CD4-positive, alpha-beta T cell treated with Interferon alpha-2 for 1 hour (primary cell): ENCODE results near the gene RAPGEF1.

ENCODE experiments used
- DNase-seq, 2 donors: peaks; one replicate each; pipeline ENCODE4 v3.0.0-alpha.2; 2020 to 2022

Gene RAPGEF1

GRCh38 chr9:131621551-131622358 is 118.1 kb downstream of the RAPGEF1 start:
- DNase-seq = peak; percentile 41 to 46

DNA sequence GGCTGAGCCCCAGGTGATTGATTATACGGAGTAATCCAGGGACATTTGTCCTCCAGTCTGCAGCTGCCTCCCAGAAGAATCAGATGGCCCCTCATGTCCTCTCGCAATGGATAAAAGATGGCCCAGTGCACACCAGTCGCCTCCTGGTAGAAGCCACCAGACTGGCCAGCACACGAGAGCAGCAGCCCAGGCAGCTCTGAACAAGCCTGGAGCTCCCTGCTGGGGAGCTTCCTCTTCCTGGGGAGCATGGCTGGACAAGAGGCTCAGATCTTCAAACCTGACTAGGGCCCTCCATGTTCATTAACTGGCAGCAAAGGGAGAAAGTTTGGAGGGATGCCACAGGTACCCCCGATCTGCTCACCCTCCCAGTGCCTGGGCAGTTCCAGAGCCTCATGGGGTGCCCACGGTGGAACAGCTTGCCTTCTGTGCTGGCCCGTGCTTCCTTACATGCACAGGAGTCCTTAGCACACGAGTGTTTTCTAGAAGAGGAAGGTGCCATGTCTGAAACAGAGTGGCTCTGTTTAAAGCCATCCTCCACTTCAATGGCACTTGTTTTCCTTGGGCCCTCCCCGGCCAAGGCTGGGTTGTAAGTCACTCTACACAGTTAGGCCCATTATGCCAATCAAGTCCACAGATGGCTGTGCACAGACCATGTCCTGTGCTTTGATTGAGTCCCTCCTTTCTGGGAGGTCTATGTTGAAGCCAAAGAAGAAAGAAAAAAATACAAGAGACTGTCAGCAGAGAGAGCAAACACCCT is 118.9 kb downstream of the RAPGEF1 start:
- no peak for DNase-seq

DNA sequence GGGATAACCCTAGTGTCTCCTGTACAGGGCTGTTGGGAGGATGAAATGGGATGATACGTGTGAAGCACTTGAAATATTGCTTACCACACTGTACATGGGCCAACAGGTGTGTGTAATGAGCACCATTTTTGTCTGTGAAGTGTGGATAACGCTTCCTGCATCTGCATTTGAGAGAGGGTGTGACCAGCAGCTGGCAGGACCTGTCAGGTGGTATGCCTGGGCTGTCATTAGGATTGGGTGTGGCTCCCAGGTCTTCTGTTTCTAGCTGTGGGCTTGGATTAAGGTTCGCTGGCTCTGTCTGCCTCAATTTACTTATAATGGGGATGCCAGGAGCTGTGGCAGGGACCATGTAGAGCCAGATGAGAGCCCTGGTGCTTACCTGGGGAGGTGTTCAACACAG is 120.2 kb downstream of the RAPGEF1 start:
- DNase-seq = no peak

GRCh38 chr9:131618785-131619184 is 121.1 kb downstream of the RAPGEF1 start:
- DNase-seq = no peak

DNA sequence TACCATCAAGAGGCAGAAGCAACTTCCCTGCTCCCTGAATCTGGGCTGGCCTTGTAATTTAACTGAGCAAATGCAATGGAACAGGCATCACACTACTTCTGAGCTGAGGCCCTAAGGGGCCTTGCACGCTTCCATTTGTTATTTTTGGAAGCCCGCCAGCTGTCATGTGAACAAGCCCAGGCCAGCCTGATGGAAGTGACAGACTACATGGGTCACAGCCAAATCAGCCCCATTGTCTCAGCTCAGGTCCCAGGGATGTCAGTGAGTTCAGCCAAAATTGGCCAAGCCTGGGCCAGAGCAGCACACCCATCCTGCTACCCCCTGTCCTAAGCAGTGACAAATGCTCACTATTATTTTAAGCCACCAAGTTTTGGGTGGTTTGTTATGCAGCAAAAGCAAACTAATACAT is 121.8 kb downstream of the RAPGEF1 start:
- DNase-seq = no peak

GRCh38 chr9:131617611-131618010 is 122.3 kb downstream of the RAPGEF1 start:
- DNase-seq = no peak

- DNase-seq = no peak
Measured at GRCh38 chr9:131616983-131617604, 122.8 kb downstream of the RAPGEF1 start.

DNA sequence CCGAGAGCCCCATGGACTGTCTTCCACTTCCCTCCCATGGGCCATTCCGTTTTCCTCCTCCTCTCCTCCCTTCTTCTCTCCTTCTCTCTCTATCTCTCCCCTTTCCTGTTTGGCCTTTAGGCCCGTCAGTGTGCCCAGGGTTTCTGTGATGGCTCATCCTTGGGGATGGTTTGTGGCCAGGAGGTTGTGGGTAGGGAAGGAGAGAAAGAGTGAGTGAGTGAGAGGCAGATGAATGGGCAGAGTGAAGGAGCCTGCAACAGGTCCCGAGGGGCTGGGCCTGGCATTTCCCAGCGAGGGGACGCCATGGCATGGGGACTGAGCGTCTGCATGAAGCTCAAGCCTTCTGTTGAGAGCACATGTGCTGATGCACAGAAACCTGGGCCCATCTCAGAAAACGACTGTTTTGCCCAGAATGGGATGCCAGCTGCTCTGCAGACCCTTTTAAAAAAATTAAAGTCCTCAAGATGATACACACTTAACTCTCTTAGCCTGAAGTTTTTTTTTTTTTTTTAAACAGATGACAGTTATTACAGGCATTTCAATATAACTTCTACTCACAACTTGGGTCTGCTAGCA is 125.4 kb downstream of the RAPGEF1 start:
- no peak for DNase-seq

DNA sequence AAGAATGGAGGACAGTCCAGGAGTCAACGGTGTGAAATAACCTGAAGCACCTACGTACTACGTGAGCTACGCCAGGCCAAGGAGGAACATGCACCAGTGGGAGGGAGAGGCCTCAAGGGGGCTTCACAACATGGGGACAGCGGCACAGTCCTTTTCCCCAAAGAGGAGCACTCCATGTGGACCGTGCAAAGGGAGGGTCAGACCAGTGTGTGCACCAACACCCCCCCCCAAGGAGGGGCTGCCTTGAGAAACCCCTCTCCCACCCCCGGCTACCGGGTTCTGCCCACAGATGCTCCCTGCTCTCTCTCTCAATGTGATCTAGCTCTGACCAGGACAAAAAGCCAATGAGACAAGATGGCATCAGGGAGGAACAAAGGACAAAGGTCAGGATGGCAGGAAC is 126.0 kb downstream of the RAPGEF1 start:
- no peak for DNase-seq

DNA sequence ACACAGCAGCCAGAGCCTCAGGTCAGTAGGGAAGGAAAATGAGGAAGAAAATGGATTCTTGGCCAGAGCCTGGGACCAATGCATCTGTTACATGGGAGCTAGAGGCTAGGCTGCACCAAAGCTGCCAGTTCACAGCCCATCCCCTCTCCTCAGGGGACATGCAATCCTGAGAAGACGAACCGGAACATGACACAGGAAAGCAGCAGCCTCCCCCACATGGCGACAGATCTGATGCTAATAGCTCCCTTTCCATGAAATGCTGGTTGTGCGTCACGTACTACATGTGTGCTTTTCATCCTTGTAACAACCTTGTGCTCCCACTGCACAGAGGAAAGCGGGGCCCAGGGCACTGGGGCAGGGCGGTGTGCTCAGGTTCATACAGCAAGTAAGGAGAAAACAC is 127.0 kb downstream of the RAPGEF1 start:
- DNase-seq = no peak

DNA sequence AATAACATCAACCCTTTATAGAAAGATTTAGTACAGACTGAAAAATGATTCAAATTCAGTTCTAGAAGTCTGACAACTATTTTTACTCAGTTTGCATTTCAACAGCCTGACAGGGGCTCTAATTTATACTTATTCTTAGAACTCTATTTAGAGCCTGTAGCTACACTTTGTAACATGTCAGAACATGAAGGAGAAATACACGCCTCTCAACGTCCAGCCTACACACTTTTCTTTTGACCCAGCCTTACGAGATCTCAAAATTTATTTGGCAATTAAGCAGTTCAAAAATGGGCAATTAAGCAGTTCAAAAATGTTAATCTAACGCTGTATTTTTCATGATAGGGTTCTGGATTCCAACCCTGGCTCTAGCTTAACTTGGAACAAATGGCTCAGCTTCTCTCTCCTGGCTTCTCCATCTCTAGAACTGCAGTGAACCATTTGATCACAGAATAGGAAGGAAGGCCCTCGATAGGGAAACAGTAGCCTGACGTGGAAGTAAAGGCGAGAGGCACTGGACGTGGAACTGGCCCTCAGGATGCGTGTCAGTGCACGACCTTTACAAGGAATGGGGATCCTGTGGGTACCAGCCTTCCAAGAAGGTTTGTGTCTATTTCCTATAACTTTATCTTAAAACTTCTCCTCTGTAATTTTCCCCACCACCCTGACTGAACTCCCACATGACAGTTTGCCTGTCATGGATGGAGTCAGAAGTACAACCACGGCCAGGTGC is 128.1 kb downstream of the RAPGEF1 start:
- no peak for DNase-seq

GRCh38 chr9:131610231-131610761 is 129.6 kb downstream of the RAPGEF1 start:
- DNase-seq = no peak

DNA sequence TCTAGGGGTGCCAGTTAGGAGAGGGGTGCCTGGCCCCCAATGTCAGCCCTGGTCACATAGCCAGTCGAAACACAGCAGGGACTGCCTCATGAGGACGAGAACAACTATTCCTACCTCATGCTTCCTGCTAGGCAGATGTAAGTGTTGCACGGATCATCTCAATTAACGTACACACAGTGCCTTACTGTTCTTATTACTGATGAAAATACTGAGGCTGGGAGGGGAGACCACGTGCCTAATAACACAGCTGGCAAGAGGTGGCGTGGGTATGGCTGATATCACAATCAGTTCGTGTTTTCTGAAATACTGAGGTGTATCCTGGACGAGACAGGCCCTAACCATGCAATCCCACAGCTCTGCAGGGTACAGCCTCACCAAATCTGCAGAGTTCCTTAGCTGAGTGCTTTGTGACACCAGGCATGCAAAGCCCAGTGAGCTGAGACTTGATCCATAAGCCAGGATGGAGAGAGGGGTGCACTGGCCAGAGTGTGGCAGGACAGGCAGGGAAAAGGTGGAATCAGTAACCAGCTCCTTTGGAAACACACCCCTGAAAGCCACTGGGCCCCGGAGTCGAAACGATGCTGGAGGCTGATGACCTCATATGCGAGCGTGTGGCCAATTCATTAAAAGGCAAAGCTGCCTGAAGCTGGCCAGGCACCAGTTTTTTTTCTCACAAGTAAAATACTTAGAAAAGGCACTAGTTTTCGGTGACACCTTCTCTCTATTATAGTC is 130.6 kb downstream of the RAPGEF1 start:
- no peak for DNase-seq

- no peak for DNase-seq
Measured at GRCh38 chr9:131608493-131609037, 131.3 kb downstream of the RAPGEF1 start.

DNA sequence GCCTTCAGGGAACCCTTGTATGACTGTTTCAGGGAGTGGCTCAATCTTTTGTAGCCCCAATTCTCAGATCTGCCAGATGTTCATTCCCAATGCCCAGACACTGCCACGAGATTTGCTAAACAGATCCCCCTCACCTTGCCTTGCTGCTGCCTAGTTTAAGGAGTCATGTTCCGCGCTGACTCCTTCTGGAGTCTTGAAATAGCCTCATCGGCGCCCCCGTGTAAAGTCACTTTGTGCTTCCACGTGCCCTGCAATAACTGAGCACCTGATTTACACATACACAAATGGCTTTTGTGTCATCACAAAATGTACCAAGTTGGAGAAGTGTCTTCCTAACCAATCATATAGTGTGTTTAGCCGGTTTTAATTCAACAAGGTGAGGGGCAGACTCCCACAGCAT is 132.3 kb downstream of the RAPGEF1 start:
- DNase-seq = no peak

DNA sequence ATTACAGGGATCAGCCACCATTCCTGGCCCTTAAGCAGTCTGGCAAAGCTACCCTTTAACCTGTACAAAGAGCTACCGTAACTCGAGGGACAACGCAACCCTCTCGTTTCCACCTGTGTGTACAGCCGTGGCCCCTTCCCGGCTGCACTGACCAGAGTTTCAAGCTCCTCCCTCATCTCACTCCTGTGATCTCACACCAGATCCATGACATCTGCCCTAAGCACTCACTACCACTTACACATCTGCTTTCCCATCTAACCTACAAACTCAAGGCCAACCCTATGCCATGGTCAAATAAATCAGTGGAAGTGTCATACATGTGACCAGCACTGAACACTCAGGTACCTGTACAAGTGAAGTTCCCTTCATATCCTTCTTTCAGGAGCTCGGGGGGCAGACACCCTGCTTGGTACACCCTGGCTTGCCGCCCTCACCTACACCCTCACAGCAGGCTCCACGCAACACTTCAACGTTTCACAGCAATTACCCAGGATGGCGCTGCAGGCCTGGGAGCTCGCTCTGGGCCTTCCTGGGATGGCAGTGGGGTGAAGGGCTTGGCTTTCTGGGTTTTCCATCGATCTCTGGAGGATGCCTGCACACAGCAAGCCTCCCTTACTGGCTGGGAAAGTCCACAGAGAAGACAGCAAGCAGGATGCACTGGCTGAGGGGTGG is 132.8 kb downstream of the RAPGEF1 start:
- DNase-seq = no peak

DNA sequence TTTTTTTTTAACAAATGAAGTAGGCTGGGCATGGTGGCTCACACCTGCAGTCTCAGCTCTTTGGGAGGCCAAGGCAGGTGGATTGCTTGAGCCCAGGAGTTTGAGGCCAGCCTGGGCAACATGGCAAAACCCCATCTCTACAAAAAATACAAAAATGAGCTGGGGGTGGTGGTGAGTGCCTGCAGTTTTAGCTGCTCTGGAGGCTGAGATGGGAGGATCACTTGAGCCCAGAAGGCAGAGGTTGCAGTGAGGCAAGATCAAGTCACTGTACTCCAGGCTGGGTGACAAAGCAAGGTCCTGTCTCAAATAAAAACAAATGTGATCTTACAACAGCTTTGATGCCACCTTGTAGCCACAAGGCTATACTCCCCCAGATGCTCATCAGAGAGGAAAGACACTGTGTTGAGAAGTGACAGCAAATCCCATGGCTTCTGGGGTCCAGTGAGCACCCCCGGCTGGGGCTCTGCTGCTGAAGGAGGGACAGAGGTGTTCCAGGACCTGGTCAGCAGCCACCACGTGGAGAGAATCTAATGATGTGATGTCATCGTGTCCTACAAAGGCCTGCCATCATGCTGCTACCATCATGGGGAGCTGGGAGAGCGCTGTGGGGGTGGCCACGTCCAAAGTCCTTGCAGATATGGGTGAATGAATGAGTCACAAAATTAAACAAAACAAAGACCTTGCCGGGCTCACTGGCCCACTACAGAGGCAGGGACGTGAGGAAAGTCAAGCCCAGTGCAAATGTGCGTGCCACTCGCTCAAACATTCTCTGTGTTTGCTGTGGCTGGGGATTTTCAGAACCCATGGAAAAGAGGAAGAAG is 133.9 kb downstream of the RAPGEF1 start:
- DNase-seq = no peak

GRCh38 chr9:131603711-131604439 is 136.0 kb downstream of the RAPGEF1 start:
- no peak for DNase-seq

DNA sequence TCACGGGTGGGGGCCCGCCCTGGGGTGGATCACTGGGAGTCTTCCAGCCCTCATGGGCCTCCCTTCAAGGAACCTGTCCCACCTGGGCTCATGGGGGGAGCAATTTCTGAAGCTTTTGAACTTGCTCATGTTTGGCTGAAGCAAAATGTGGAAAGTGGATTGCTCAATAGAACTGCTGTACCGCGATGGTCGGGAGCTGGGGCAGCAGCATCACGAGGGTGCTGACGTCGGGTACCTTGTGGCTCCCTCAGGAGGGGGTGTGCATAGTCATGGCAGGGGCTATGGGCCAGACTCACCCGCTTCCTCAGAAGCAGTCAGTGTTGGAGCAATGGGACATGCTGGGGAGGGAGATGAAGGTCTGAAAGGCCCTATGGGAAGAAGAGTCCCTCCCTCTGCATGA is 136.7 kb downstream of the RAPGEF1 start:
- DNase-seq = no peak
